Rectal smooth muscle tissue (tissue), 1 donor: Measurements from ENCODE around the gene TTLL3.

Experiments used
- H3K27ac ChIP-seq: one replicate; pipeline ENCODE4 v1.7.0; 2013; ENCODE audit warnings: low read depth, low read length, inconsistent platforms
- H3K27me3 ChIP-seq: one replicate; pipeline ENCODE4 v1.7.0; 2013; ENCODE audit warnings: low read length; ENCODE audit not compliant: control insufficient read depth, insufficient read depth
- H3K36me3 ChIP-seq: one replicate; pipeline ENCODE4 v1.7.0; 2013; ENCODE audit warnings: low read length; ENCODE audit not compliant: control insufficient read depth, insufficient read depth
- H3K4me1 ChIP-seq: one replicate; pipeline ENCODE4 v1.7.0; 2013; ENCODE audit warnings: low read length; ENCODE audit not compliant: control insufficient read depth, insufficient read depth
- H3K4me3 ChIP-seq: one replicate; pipeline ENCODE4 v1.7.0; 2013; ENCODE audit warnings: low read length
- H3K9ac ChIP-seq: one replicate; pipeline ENCODE4 v1.7.0; 2013; ENCODE audit warnings: low read length

Gene TTLL3, protein sequence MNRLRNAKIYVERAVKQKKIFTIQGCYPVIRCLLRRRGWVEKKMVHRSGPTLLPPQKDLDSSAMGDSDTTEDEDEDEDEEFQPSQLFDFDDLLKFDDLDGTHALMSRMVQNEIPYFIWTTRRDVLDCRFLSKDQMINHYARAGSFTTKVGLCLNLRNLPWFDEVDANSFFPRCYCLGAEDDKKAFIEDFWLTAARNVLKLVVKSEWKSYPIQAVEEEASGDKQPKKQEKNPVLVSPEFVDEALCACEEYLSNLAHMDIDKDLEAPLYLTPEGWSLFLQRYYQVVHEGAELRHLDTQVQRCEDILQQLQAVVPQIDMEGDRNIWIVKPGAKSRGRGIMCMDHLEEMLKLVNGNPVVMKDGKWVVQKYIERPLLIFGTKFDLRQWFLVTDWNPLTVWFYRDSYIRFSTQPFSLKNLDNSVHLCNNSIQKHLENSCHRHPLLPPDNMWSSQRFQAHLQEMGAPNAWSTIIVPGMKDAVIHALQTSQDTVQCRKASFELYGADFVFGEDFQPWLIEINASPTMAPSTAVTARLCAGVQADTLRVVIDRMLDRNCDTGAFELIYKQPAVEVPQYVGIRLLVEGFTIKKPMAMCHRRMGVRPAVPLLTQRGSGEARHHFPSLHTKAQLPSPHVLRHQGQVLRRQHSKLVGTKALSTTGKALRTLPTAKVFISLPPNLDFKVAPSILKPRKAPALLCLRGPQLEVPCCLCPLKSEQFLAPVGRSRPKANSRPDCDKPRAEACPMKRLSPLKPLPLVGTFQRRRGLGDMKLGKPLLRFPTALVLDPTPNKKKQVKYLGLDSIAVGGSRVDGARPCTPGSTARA

GRCh38 chr3:9809615-9810432, at the start of gene TTLL3:
Gene TTLL3 (plus strand): TSS chr3:9810262. CDS start chr3:9810662, 400 bp downstream.
- H3K27ac ChIP-seq: peak within 1 kb of the TSS; percentile 90
- no peaks in the 10 kb centered on the region for H3K4me1 ChIP-seq
- no peaks in the 10 kb centered on the region for H3K27me3 ChIP-seq
- peaks cover 20% of the 10 kb centered on the region for H3K36me3 ChIP-seq
- H3K9ac ChIP-seq: peak within 1 kb of the TSS; percentile 71
- H3K4me3 ChIP-seq: peak within 1 kb of the TSS; percentile 85

GRCh38 chr3:9760779-9761505, 49.1 kb upstream of the TTLL3 start:
- H3K27me3 ChIP-seq: no peaks in the 10 kb centered on the region
- no peak overlapping the region for H3K27ac ChIP-seq
- H3K9ac ChIP-seq: no peak overlapping the region
- H3K4me1 ChIP-seq: no peaks in the 10 kb centered on the region
- H3K4me3 ChIP-seq: no peak overlapping the region
- peaks cover 48% of the 10 kb centered on the region for H3K36me3 ChIP-seq

GRCh38 chr3:9761919-9762318, 48.1 kb upstream of the TTLL3 start:
- Histone ChIP-seq H3K4me3 (no peak overlapping the region), H3K27me3 (no peaks in the 10 kb centered on the region), H3K36me3 (peaks cover 40% of the 10 kb centered on the region), H3K9ac (no peak overlapping the region), H3K27ac (no peak overlapping the region), H3K4me1 (no peaks in the 10 kb centered on the region)

- no peaks in the 10 kb centered on the region for H3K4me1 ChIP-seq
- H3K27me3 ChIP-seq: no peaks in the 10 kb centered on the region
- H3K4me3 ChIP-seq: no peak overlapping the region
- peaks cover 32% of the 10 kb centered on the region for H3K36me3 ChIP-seq
- no peak overlapping the region for H3K9ac ChIP-seq
- H3K27ac ChIP-seq: no peak overlapping the region
Observed at GRCh38 chr3:9762871-9763270, 47.2 kb upstream of the TTLL3 start.

- H3K27ac ChIP-seq: no peak overlapping the region
- no peak overlapping the region for H3K4me3 ChIP-seq
- H3K36me3 ChIP-seq: peaks cover 21% of the 10 kb centered on the region
- H3K4me1 ChIP-seq: peaks cover 13% of the 10 kb centered on the region
- no peak overlapping the region for H3K9ac ChIP-seq
- H3K27me3 ChIP-seq: no peaks in the 10 kb centered on the region
Observed at GRCh38 chr3:9765865-9766264, 44.2 kb upstream of the TTLL3 start.

- no peak overlapping the region for H3K27ac ChIP-seq
- no peak overlapping the region for H3K9ac ChIP-seq
- peaks cover 13% of the 10 kb centered on the region for H3K4me1 ChIP-seq
Observed at GRCh38 chr3:9767418-9767817, 42.6 kb upstream of the TTLL3 start.

DNA sequence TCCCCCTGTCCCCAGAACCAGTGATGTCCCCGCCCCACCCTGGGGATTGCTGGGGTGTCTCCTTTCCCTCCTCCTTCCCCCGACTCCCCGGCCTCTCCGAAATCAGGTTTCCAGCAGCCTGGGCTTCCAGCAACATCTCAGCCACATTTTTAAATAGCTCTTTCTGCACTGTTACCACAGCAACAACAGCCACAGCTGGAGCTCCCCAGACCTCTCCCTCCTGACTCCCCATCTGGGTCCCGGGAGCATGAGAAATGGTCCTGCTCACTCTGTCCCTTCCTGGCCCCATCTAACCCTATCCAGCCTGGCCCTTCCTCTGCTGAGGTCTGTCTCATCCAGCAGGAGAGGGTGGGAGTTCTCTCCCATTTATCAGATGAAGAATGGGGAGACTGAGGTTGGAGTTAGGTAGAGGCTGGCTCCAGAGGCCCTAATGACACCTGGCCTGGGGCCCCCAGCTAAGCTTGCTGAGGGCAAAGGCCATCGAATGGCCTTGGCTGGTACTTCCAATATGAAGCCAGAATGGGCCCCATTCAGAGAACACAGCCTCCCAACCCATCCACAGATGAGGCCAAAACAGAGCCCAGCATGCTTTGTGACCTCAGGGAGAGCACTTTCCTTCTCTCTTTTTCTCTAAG, 41.8 kb upstream of the TTLL3 start:
- H3K4me3 ChIP-seq: peak overlapping the region; percentile 75
- peaks cover 13% of the 10 kb centered on the region for H3K4me1 ChIP-seq
- H3K36me3 ChIP-seq: peaks cover 6% of the 10 kb centered on the region
- no peaks in the 10 kb centered on the region for H3K27me3 ChIP-seq
- no peak overlapping the region for H3K9ac ChIP-seq
- no peak overlapping the region for H3K27ac ChIP-seq

More at GRCh38 chr3:9767418-9767817, 42.6 kb upstream of the TTLL3 start:
- Histone ChIP-seq H3K4me3 (no peak overlapping the region), H3K27me3 (no peaks in the 10 kb centered on the region), H3K36me3 (peaks cover 13% of the 10 kb centered on the region)

DNA sequence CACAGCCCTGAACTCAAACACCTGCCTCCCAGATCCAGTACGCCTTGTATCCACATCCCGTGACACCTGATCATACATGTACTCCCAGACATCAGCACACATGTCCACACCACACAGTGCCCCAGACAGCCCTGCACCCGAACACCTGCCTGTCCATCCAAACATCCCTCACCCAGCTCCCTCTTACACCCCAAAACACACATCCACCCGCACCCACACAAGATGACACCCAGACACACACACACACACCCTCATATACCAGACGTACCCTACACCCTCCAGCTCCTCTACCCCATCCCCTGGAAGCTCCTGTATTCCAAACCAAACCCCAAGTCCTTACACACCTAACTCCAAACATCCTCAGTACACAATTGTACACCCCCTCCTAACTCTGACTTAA, 41.0 kb upstream of the TTLL3 start:
- Histone ChIP-seq H3K27ac (peak overlapping the region; percentile 89), H3K4me3 (peak overlapping the region; percentile 75), H3K9ac (peak overlapping the region; percentile 35), H3K4me1 (peaks cover 13% of the 10 kb centered on the region), H3K36me3 (peaks cover 6% of the 10 kb centered on the region), H3K27me3 (no peaks in the 10 kb centered on the region)

- peak within 1 kb of the TSS; percentile 35 for H3K9ac ChIP-seq
- peaks cover 6% of the 10 kb centered on the region for H3K36me3 ChIP-seq
- H3K27ac ChIP-seq: peak within 1 kb of the TSS; percentile 89
- peak within 1 kb of the TSS; percentile 75 for H3K4me3 ChIP-seq
- H3K27me3 ChIP-seq: no peaks in the 10 kb centered on the region
- H3K4me1 ChIP-seq: peaks cover 13% of the 10 kb centered on the region
Observed at GRCh38 chr3:9769426-9770275, 40.4 kb upstream of the TTLL3 start, which contains the start of gene CAMK1. Gene CAMK1 (minus strand): TSS chr3:9769947. CDS start chr3:9767749, 2,198 bp downstream.

- Histone ChIP-seq H3K9ac (no peak overlapping the region), H3K36me3 (peaks cover 6% of the 10 kb centered on the region), H3K27me3 (no peaks in the 10 kb centered on the region), H3K4me3 (peak overlapping the region; percentile 75), H3K4me1 (peaks cover 13% of the 10 kb centered on the region), H3K27ac (peak overlapping the region; percentile 89)
Observed at GRCh38 chr3:9770276-9770812, 39.7 kb upstream of the TTLL3 start.
